AG08395 (cell line): ENCODE data around the gene NXT1.

Experiments
- DNase-seq: peaks from one replicate; pipeline ENCODE4 v3.0.0; 2012; ENCODE audit warnings: mixed read lengths, low spot score

The NXT1 gene

DNA sequence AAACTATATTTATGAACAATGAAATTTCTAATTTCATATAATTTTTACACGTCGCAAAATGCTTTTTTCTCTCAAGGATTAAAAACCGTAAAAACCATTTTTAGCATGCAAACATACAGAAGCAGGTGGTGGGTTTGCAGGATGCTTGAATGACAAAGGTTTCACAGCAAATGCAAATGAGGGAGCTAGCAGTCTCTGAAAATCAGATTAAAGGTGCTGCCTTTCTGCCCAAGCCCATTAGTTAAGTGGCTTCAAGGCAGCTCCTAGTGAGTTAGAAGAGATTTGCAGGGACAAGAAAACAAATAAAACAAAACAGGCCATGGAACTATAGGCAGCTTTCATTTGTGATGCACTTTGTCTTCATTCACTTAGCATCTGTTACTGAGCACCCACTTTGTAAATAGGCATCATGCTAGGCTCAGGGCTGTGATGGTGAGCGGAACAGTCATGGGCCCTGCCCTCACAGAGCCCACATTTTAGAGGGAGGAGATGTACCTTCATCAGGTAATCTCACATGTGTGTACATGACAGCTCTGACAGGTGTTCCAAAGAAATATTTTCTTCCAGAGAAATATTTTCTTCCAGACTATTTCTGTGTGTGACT lies 41.2 kb downstream of the NXT1 start:
- DNase-seq, result no peak

DNA sequence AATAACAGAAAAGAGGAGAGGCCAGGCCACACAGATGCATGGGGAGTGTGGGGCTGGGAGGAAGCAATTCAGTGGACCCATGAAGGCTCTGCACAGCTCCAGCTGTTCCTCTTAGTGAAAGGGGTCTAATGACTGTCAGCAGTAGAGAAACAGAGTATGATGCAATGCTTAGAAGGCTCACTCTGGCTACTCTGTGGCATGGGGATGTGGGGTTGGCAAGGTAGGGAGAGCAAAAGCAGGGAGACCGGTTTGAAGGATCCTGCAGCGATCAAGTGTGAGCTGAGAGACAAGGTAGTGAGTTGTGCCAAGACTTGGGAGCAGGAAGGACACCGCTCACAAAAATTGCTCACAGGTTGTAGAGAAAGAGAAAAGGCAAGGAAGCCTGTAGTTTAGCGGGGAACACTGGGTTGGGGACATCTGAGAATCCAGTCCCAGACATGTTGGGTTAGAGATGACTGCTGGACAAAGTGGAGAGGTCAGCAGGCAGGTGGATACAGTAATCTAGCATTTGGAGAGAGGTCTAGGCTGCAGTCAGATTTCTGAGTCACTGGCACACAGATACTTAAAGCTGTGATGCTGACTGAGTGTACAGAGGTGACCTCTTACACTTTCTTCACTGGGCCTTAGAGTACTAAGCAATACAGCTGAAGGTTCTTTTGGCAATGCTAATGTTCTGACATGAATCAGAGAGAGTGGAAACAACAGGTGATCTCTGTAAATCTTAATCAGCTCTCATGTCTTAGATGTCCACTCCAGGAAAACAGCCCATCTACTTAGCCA lies 43.6 kb downstream of the NXT1 start:
- no peak for DNase-seq

DNA sequence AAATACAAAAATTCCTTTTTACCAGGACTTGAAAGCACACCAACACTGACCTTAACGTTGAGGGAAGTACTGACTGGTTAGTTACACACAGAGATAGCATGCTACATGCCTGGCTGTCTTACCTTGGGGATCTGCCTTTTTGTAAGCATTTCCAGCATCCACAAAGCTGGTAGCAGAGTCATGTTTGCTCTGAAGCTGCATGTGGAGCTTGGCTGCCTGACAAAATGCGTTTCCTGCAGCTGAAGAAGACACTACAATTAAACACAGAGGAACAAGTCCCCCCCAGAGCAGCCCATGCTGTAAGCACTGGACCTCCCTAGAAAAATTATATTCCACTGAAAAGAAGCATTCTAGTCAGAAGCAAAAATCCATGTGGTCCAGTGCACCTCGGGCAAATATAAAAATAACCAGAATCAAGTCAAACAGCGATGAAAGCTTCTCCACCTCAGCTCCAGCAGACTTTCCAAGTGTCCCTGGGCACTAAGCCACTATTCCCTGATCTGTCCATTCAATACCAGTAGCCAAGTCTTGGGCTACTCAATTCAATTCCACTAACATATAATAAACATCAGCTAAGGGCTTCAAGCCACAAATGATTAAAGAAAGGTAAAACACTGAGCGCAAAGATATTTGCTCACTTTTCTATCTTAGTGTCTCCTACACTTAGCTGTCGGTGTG lies 46.5 kb downstream of the NXT1 start:
- no peak for DNase-seq

DNA sequence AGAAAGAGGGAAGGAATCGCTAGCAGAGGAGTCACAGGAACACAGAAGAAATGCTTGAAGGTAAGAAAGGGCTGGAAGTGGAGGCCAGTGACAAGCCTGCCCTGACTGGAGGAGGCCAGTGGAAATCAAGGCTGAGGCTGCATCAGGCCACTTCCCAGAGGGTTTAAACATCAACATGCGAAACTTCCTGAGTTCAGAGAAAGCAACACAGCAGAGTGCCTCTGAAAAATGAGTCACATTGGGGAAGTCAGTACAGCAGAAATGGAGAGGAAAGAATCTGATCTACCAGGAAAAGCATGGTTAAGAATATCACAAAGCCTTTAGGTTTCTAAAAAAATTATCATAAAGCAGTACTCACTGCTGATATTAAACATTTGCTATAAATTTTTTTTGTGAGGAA lies 47.4 kb downstream of the NXT1 start:
- peak; percentile 49 for DNase-seq

DNA sequence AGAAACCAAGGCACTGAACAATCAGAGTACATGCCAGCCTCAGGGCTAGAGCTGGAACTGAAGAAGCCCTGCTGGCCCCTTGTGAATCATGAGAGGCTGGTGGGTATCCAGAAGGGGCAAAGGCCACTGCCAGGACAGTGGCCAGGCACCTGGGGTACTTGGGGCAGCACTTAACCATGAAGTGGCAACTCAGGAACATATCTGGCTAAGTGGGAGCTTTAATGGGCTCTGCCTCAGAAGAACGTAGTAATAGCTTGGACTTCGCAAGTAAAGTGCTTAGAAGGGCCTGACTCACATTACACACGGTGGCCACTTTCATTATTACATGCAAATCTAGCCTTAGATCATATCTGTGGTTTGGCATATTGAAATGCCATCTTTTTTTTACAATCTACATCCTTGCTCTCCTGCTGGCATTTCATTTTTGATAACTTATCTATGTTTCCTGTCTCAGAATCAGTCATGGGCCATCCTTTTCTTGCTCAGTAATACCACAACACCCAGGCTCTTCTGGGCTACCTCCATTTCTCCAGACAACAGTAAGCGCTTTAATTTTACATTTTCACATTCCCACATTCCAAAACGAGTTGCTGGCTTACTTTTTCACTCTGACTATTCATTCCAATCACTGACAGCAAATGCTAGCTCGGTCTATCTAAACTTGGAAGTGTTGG lies 49.1 kb downstream of the NXT1 start:
- DNase-seq, result peak; percentile 42

DNA sequence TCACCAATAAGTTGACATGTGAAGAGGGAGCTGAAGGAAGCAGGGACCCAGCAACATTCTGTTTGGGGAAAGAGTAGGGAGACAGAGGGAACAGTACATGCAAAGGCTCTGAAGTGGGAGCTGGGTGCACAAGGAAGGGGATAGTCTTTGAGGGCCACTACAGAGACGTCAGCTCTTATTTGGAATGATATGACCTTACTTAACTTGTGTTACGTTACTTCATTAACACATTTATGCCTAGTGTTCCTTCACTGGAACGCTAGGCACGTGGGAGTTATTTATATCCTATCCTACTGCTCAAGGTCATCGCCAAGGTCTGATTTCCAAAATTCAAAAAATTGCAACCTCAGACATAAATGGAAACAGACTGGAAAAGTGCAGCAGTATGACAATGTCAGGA lies 50.5 kb downstream of the NXT1 start:
- no peak for DNase-seq

DNA sequence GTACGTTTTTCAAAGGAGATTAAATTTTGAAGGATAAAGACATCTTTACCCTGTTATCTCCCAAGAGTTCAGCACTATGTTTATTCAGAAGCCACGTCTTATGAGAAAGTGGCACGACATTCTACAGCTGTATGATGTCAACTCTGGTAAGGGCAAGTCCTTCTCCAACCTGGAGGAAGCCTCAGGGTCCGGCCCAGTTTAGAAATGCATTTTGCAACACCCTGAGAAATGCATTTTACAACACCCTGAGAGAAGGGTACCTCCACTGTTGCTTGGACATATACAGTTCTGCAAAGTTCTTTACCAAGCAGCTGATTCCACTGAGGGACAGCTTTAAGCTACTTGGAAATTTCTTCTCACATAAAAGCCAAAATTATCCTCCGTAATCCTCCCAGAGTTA lies 53.2 kb downstream of the NXT1 start:
- DNase-seq, result no peak

DNA sequence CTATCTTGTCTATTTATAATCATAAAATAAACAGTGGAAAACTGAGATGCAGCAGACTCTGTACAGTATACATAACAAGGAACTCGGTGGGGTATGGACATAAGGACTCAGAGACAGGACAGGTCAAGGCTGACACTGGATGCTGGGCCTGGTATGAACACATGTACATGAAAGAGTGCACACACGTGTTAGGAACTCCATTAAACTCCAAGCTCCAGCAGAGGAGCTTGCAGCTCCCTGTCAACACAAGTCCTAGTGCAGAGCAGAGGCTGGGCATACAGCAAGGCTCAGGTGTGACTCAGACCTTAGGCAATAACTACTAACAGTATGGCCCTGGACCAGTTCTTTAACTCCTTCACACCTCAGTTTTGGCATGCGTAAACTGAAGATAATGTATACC lies 53.6 kb downstream of the NXT1 start:
- DNase-seq, result no peak
